GM12873 (cell line): ENCODE measurements around the gene EPGN.

Experiments
- TF ChIP-seq, protein P1 (sequence below): IDR thresholded peaks from 2 replicates; pipeline ENCODE4 v1.5.1; 2012; ENCODE audit warnings: low read depth, mild to moderate bottlenecking, moderate library complexity, low read length, control low read depth; ENCODE audit not compliant: insufficient read depth; ENCODE audit errors: missing control alignments

The EPGN gene

DNA sequence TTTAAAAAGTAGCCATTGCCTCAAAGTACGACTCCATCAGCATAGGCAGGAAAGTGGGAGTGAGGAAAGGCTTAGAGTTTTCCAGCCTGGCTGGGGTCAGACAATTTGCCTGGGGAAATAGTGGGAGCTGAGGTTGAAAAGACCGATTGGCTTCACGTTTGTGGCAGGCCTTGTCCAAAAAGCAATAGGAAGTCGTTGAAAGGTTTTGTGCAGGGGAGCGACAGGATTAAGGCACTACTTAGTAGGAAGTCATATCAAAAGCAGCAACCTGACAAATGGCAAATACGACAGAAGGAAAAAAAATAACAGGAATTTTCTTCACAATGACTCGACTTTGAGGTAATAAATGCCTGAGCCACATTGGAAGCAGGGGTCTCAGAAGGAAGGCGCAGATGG is 56.0 kb downstream of the EPGN start:
- TF ChIP-seq, protein P1, sequence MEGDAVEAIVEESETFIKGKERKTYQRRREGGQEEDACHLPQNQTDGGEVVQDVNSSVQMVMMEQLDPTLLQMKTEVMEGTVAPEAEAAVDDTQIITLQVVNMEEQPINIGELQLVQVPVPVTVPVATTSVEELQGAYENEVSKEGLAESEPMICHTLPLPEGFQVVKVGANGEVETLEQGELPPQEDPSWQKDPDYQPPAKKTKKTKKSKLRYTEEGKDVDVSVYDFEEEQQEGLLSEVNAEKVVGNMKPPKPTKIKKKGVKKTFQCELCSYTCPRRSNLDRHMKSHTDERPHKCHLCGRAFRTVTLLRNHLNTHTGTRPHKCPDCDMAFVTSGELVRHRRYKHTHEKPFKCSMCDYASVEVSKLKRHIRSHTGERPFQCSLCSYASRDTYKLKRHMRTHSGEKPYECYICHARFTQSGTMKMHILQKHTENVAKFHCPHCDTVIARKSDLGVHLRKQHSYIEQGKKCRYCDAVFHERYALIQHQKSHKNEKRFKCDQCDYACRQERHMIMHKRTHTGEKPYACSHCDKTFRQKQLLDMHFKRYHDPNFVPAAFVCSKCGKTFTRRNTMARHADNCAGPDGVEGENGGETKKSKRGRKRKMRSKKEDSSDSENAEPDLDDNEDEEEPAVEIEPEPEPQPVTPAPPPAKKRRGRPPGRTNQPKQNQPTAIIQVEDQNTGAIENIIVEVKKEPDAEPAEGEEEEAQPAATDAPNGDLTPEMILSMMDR = no peak

DNA sequence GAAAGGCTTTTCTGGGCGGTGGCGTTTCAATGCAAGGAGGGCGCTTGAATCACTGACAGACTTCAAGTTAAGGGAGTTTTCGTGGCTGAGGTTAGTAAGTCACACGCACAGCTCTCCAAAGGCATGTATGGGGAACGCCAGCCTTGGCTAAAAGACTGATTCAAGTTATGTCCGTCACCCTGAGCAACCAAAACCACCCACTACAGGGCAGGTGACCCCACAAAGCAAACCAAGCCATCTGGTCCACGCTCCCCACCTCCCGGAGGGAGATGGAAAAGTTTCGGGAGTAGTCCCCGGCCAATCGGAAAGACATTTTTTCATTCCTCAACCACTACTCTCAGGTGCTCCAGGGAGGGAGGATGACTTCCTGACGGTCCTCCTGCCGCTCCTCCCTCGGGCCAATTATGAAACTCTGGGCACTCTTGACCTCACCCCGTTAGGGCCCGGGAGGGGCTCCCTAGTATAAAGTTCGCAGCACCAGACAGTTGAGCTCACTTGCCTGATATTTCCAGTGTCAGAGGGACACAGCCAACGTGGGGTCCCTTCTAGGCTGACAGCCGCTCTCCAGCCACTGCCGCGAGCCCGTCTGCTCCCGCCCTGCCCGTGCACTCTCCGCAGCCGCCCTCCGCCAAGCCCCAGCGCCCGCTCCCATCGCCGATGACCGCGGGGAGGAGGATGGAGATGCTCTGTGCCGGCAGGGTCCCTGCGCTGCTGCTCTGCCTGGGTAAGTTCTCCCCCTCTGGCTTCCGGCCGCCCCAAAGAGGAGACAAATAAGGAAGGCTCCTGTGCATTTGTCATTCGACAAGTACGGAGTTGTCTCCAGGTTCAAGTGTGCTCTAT is 56.6 kb downstream of the EPGN start, which contains the start of gene EREG:
Gene EREG (plus strand): TSS at position 494 of the 840 bp plus-strand sequence. CDS start 164 bp downstream, at position 658.
- TF ChIP-seq, protein P1 = no peak

DNA sequence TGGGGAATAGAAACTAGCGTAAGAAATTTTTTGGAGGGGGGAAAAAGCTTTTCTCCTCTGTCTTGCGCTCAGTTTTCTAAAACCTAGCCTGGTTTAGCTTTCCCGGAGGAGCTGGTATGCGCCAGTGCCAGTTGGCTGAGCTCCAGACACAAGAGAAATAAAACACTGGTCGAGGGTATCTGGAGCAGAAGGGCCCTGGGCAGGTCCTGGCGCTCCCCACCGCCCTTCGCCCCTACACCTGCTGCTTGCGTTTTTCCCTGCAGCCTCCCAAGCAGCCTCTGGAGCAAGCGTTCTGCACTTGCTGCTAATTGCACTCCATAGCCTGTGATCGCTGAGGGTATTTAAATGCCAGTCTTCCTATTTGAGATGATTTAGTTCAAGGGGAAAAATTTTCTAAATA is 57.5 kb downstream of the EPGN start:
- TF ChIP-seq, protein P1 = no peak
